HG02885 (cell line): ENCODE data around the gene ANKLE1.

Source experiments
- ATAC-seq: cut with Tn5 transposase; IDR thresholded peaks from one replicate; pipeline ENCODE4 v1.9.1; 2021; ENCODE audit warnings: mild to moderate bottlenecking; ENCODE audit not compliant: unreplicated experiment, poor library complexity

Gene ANKLE1

GRCh38 chr19:17304386-17305215 is 22.9 kb downstream of the ANKLE1 start:
- no peak for ATAC-seq

DNA sequence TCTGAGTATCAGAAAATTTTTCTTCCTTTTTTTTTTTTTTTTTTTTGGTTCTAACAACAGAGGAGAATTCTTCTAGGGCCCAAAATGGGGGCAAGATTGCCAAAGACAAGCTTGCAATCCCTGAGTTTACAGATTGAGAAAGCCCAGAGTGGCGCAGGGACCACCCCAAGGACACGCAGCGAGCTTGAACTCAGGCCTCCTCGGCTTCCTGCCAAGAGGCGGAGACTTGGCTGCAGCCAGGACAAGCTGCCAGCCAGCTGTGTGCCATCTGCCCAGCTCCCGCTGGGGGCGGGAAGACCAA is 23.5 kb downstream of the ANKLE1 start:
- ATAC-seq = no peak

- ATAC-seq = peak; percentile 65
Observed at GRCh38 chr19:17305517-17306284, 24.0 kb downstream of the ANKLE1 start, which contains the start of gene MRPL34. Gene MRPL34, plus strand, starts transcription at chr19:17305872. Its CDS starts 21 bp downstream, at chr19:17305893.

- no peak for ATAC-seq
Observed at GRCh38 chr19:17306285-17306714, 24.6 kb downstream of the ANKLE1 start.

- no peak for ATAC-seq
Observed at GRCh38 chr19:17307876-17308377, 26.2 kb downstream of the ANKLE1 start.

DNA sequence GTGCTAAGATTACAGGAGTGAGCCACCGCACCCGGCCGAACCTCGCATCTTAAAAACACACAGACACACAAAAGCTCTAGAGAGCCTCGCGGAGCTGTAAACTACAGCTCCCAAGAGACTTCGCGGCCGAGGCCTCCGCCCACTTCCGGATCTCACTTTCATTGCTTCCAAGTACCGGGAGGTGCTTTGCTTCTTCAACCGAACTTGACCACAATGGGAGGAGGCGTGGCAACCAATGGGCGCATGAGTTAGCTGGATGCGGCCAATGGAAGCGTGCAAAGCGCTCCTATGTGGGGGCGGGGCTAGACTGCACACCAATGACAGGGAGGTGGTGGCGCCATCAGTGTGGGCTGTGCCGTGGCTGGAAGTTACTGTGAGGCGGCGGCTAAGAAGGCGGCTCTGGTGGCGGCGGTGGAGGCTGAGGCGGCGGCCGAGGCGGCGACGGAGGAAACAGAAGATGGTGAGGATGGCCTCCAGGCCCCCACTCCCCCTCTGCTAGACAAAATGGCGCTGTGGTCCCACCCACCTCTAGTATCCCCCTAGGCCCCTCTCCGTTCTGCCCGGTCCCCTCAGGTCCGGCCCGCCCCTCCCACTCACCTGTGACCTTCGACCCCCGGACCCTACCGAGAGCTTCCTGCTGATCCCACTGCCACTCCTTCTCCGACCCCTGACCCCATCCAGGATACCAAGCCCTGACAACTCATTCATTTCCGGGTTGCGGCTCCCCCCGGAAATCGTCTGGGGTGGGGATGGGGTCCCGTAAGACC is 27.7 kb downstream of the ANKLE1 start, which contains the start of gene DDA1:
Gene DDA1 (plus strand): TSS at position 366 of the 767 bp plus-strand sequence. CDS start 92 bp downstream, at position 458.
- ATAC-seq = peak; percentile 66

GRCh38 chr19:17309965-17310461 is 28.3 kb downstream of the ANKLE1 start:
- no peak for ATAC-seq

- no peak for ATAC-seq
Observed at GRCh38 chr19:17311455-17312188, 29.9 kb downstream of the ANKLE1 start.

DNA sequence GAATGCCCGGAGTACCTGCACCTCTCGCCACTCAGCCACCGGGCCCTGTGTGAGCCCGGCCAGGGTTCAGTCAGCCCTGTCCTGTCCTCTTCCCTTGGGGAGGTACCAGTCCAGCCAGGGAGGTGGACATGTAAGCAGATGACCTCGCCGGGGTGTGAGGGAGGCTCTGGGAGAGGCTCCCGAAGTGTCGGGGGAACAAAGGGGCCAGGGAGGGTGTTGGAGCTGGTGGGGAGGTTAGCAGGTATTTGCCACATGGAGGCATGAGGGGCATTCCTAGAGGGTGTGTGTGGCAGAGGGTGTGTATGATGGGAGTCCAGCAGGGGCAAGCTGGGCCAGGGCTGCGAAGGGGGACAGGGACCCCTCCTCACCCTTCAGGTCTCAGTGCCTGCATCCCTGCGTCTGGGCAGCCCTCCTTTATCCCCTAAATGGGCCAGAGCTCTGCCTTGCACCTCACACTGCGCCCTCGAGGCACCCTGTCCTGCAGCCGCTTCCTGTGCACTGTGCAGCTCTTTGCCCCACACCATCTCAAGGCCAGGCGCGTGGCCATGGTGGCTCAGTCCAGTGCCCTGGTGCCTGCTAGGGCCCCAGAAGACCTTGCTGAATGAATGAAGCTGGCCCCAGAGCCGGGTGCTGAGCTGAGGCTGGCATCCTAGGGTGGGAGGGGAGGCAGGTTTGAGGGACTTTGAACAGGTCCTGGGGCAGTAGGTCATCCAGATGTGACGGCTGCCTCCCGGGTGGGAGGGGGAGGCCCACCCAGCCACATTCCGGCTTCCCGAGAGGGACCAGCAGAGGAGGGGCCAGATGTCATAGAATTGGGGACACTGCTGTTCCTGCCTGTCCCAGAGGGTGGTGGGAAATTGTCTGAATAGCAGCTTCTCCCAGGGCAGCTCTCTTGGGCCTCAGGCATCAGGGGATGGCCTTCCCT is 30.8 kb downstream of the ANKLE1 start:
- ATAC-seq = no peak

- no peak for ATAC-seq
Observed at GRCh38 chr19:17314007-17314593, 32.4 kb downstream of the ANKLE1 start.

DNA sequence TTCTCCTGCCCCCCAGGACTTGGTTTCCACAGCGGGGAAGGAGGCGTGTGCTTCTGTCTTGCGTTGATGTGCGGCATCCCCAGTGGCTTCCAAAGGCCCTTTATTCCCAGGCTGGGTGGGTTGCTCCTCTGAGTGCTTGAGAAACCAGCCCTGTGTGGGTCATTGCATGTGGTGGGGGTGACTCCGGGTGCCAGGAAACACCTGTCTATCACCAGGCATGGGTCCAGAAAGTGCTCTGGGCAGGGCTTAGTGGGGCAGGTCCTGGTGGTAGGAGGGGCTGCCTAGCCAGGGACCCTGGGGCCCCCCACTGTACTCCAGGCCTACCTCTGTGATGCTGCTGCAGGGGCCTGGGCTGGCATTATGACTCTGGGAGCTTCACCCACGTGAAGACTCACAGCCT is 37.3 kb downstream of the ANKLE1 start:
- no peak for ATAC-seq

DNA sequence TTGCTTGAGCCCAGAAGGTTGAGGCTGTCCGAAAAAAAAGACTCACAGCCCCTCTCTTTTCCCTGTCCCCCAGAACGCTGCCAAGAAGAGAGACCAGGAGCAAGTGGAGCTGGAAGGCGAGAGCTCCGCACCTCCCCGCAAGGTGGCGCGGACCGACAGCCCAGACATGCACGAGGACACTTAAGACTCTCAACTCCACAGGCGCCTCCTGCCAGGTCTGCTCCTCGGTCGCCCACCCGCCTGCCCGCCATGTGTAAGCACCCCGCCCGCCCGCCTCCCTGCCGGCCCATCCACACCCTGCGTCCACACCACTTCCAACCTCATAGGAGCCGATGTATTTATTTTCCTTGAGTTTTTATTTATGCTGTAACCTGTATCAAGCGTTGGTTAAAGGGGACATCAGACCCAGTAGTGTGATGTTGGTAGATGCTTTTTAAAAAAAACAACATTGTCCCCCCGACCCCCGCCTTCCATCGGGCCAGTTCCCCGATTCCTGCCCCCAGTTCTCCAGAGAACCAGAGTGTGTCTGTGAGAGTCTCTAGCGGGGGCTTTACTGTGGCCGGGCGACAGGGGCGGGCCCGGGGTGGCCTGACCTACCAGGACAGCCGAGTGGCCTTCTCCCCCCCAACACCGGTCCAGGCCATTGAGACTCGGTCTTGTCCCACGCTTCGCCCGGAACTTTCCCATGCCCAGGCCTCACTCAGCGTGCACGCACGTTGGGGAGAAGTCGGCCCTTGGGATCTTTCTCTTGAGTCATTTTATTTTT is 38.0 kb downstream of the ANKLE1 start:
- no peak for ATAC-seq

DNA sequence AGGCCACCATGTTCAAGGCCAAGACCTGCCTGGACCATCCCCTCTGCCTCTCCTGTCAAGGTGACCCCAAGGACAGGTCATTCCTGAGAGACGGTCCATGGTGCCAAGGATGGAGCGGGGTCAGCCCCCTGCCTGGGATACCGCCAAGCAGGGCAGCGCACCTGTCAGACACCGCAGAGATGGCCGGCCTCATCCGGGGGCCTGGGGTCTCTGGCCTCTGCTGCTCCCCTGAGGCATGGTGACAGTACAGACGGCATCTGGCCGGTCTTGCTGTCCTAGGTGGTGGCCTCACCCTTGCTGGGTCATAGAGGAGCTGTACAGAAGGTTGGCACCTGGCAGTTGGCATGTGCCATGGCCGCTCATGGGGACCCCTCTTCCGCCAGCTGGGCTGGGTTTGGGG is 38.7 kb downstream of the ANKLE1 start:
- no peak for ATAC-seq

DNA sequence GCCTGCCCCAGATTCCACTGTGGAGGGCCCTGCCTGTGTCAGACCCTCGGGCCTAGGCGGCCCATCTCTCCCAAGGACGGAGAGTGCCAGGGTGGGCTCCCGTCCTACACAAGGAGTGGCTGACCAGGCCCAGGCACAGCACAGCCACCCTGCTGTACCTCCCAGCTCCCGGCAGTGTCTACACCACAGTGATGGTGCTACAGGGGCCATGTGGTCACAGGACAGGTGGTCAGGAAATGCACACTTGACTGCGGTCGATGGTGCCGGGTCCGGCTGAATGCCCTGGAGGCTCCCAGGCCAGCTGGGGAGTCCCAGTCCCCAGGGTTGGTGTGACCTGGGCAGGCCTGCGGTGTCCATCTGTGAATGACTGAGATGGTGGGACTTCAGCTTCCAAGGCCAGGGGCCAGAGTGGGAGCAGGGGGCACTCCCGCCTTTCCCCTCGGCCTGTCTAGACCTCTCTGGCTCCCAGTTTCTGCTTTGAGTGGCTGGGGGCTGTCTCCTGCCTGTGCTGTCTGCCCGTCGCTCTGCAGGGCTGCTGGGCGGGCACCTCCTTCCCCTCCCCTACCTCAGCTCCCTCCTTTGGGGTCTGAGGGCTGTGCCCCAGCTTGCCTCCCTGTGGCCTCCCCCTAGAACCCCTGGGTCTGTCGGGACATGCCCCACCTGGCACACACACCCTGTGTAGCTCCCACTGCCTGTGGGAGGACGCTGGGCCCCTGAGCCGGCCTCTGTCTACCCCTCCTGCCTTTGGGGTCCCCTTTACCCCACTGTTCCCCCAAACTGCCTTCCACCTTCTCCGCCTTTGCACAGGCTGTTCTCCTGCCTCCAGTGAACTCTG is 40.2 kb downstream of the ANKLE1 start:
- no peak for ATAC-seq

DNA sequence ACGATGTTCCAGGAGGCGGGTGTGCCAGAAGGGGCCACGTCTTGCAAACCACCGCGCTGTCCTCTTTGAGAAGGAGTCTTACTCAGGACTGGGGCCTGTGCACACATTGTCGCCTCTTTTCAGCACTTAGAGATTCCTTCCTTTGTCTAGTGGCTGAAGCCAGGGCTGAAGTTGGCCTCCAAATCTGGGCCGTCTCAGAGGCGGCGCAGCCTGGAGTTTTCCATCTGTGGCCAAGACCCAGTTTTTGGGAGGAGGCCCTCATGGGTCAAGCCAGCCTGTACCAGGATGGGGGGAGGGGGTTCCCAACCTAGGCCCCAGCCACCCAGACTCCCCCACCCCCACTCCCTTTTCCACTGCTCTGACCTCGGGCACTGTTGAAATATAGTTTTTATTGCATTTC is 41.2 kb downstream of the ANKLE1 start:
- ATAC-seq = no peak

GRCh38 chr19:17323300-17323963 is 41.7 kb downstream of the ANKLE1 start:
- ATAC-seq = no peak
